OCI-LY7 (cell line): ENCODE results near the gene PPP1R9A. TPM values are rescaled to one million over a fixed set of nuclear protein-coding genes. Genes with fewer than 3 reads are reported as not detected.

Source experiments
- BruUV-seq: library from RNA; stranded (reverse); fragments of 400-500 nt; replicated peaks from 2 replicates; lab custom pipeline; 2021; lab: Mats Ljungman, UMichigan
- CTCF ChIA-PET: fragments of 300-600 bp; sonication (Branson Sonifier 250); formaldehyde crosslinking; loops from one replicate; lab custom pipeline; 2022; ENCODE audit warnings: antibody characterized with exemption; ENCODE audit not compliant: unreplicated experiment; lab: Charles Lee
- POLR2A ChIA-PET: fragments of 300-600 bp; sonication (Branson Sonifier 250); formaldehyde crosslinking; loops from one replicate; lab custom pipeline; 2022; ENCODE audit warnings: antibody characterized with exemption; lab: Charles Lee
- DNase-seq: peaks from one replicate; pipeline ENCODE4 v3.0.0-alpha.2; 2015; ENCODE audit warnings: low spot score
- H2AFZ ChIP-seq: fragments of 200-600 bp; sonication (generic), shearing (Covaris generic); 2 replicates; pipeline ENCODE4 v1.6.1; 2014; ENCODE audit warnings: mild to moderate bottlenecking, antibody characterized with exemption, low read length, moderate library complexity
- H3K27ac ChIP-seq: fragments of 200-600 bp; sonication (generic); 2 replicates; pipeline ENCODE4 v1.5.1; 2014; ENCODE audit warnings: mixed run types, low read depth, mild to moderate bottlenecking, moderate library complexity, low read length, inconsistent platforms; ENCODE audit not compliant: poor library complexity, severe bottlenecking
- H3K36me3 ChIP-seq: fragments of 200-600 bp; sonication (generic); 2 replicates; pipeline ENCODE4 v1.6.1; 2014; ENCODE audit warnings: mild to moderate bottlenecking, antibody characterized with exemption, low read length, moderate library complexity, mixed read lengths; ENCODE audit not compliant: insufficient read depth
- H3K4me1 ChIP-seq: fragments of 200-600 bp; sonication (generic); 2 replicates; pipeline ENCODE4 v1.5.1; 2014; ENCODE audit warnings: mild to moderate bottlenecking, low read length; ENCODE audit not compliant: insufficient read depth, poor library complexity, severe bottlenecking
- H3K4me2 ChIP-seq: fragments of 200-600 bp; sonication (generic); 2 replicates; pipeline ENCODE4 v1.6.1; 2014; ENCODE audit warnings: mild to moderate bottlenecking, low read length
- H3K4me3 ChIP-seq: fragments of 200-600 bp; sonication (generic); 2 replicates; pipeline ENCODE4 v1.5.1; 2014; ENCODE audit warnings: mild to moderate bottlenecking, low read depth, low read length; ENCODE audit not compliant: poor library complexity, severe bottlenecking
- H3K79me2 ChIP-seq: fragments of 200-600 bp; sonication (generic); 2 replicates; pipeline ENCODE4 v1.6.1; 2016; ENCODE audit warnings: low read depth, mild to moderate bottlenecking, low read length, moderate library complexity, mixed read lengths; ENCODE audit not compliant: insufficient read depth
- H3K9me2 ChIP-seq: fragments of 200-600 bp; sonication (generic); 2 replicates; pipeline ENCODE4 v1.6.1; 2016; ENCODE audit warnings: mild to moderate bottlenecking, low read length, mixed read lengths; ENCODE audit not compliant: insufficient read depth
- H3K9me3 ChIP-seq: fragments of 200-600 bp; sonication (generic); 2 replicates; pipeline ENCODE4 v1.6.1; 2014; ENCODE audit warnings: mild to moderate bottlenecking, mixed run types, low read length, mixed read lengths
- H4K20me1 ChIP-seq: fragments of 200-600 bp; sonication (generic); 2 replicates; pipeline ENCODE4 v1.6.1; 2014; ENCODE audit warnings: mild to moderate bottlenecking, antibody characterized with exemption, low read length, moderate library complexity, mixed read lengths; ENCODE audit not compliant: insufficient read depth
- CTCF ChIP-seq: fragments of 200-600 bp; sonication (generic); conservative IDR thresholded peaks from 2 replicates; pipeline ENCODE4 v1.5.1; 2014; ENCODE audit warnings: mild to moderate bottlenecking, antibody characterized with exemption, low read length, moderate library complexity, mixed read lengths
- EZH2phosphoT487 ChIP-seq: fragments of 200-600 bp; sonication (generic); IDR thresholded peaks from 2 replicates; pipeline ENCODE4 v1.6.1; 2018; ENCODE audit warnings: low read depth, borderline replicate concordance, mild to moderate bottlenecking, mixed run types, antibody characterized with exemption, low read length, moderate library complexity, mixed read lengths
- intact Hi-C: fragments of 100-400 bp; cut with micrococcal nuclease; formaldehyde crosslinking; loops from one replicate; pipeline ENCODE4 v1.10.0; 2022; ENCODE audit not compliant: unreplicated experiment
- total RNA-seq, 2 experiments: library from RNA; depleted of rRNA in 1 of 2; stranded (reverse); fragments of >200 nt in 1 of 2; shearing (Covaris generic) in 1 of 2; gene quantifications; 2 replicates each; pipeline ENCODE4 v1.2.3, GENCODE V29; 2014 to 2022

The PPP1R9A gene
- total RNA-seq, 2 experiments from 2014 or later = not detected

GRCh38 chr7:95269640-95270039 lies 362.2 kb downstream of the PPP1R9A start:
- DNase-seq = no peak
- TF ChIP-seq CTCF = no peak
- no peak for TF ChIP-seq EZH2phosphoT487
- no peak overlapping the region for H3K4me2 ChIP-seq
- no peak overlapping the region for H3K27ac ChIP-seq
- no TSS peak for BruUV-seq
- no peak overlapping the region for H2AFZ ChIP-seq
- ChIA-PET POLR2A (interaction anchor here (1.1 kb wide), 1 partner anchor 9 kb away, joined by 3 read pairs; no protein-coding TSS in a partner anchor), CTCF (no interaction called here)
- H3K79me2 ChIP-seq = no peaks in the 10 kb centered on the region
- no peaks in the 10 kb centered on the region for H4K20me1 ChIP-seq
- H3K9me3 ChIP-seq = no peaks in the 10 kb centered on the region
- H3K9me2 ChIP-seq = no peaks in the 10 kb centered on the region; the same call in 1 of the 2 replicates
- no peaks in the 10 kb centered on the region for H3K4me1 ChIP-seq
- intact Hi-C loops = no loop called here
- no peak overlapping the region for H3K4me3 ChIP-seq
- H3K36me3 ChIP-seq = no peaks in the 10 kb centered on the region

- no peaks in the 10 kb centered on the region for H3K9me3 ChIP-seq
- BruUV-seq = no TSS peak
- H3K4me3 ChIP-seq = no peak overlapping the region
- ChIA-PET POLR2A (no interaction called here), CTCF (no interaction called here)
- H3K27ac ChIP-seq = no peak overlapping the region
- no peaks in the 10 kb centered on the region for H3K36me3 ChIP-seq
- no peaks in the 10 kb centered on the region for H4K20me1 ChIP-seq
- no peak for TF ChIP-seq EZH2phosphoT487
- no peak for TF ChIP-seq CTCF
- H3K9me2 ChIP-seq = no peaks in the 10 kb centered on the region
- DNase-seq = no peak
- intact Hi-C loops = no loop called here
- H3K79me2 ChIP-seq = no peaks in the 10 kb centered on the region
- H3K4me2 ChIP-seq = no peak overlapping the region
- H2AFZ ChIP-seq = no peak overlapping the region
- H3K4me1 ChIP-seq = no peaks in the 10 kb centered on the region
These were observed 368.7 kb downstream of the PPP1R9A start for GRCh38 chr7:95276114-95276513.

GRCh38 chr7:95279417-95279816 lies 372.0 kb downstream of the PPP1R9A start:
- TF ChIP-seq CTCF (no peak), EZH2phosphoT487 (no peak)
- CTCF ChIA-PET = no interaction called here
- Histone ChIP-seq H3K4me1 (no peaks in the 10 kb centered on the region), H3K9me3 (no peaks in the 10 kb centered on the region), H4K20me1 (no peaks in the 10 kb centered on the region), H3K36me3 (no peaks in the 10 kb centered on the region), H2AFZ (no peak overlapping the region), H3K4me2 (no peak overlapping the region), H3K4me3 (no peak overlapping the region), H3K79me2 (no peaks in the 10 kb centered on the region), H3K9me2 (no peaks in the 10 kb centered on the region), H3K27ac (no peak overlapping the region)
- no peak for DNase-seq
- POLR2A ChIA-PET = no interaction called here
- BruUV-seq = no TSS peak
- intact Hi-C loops = no loop called here
